K562 (cell line): ENCODE data around the gene IFNK. TPM values are rescaled to one million over a fixed set of nuclear protein-coding genes. Genes with fewer than 3 reads are reported as not detected.

ENCODE experiments used
- ATAC-seq: fragments of 200-7000 bp; cut with Tn5 transposase; 3 replicates; pipeline ENCODE4 v1.9.1; 2020; ENCODE audit warnings: moderate library complexity
- BruUV-seq: library from RNA; stranded (reverse); fragments of 400-500 nt; replicated peaks from 2 replicates; lab custom pipeline; 2021; lab: Mats Ljungman, UMichigan
- CTCF ChIA-PET: fragments of 300-600 bp; formaldehyde crosslinking; extraction: SDS; loops from one replicate; lab custom pipeline; 2021; ENCODE audit warnings: low intra/inter-chr PET ratio; lab: Yijun Ruan, JAX
- POLR2A ChIA-PET: fragments of 300-600, 350-650 bp; sonication (Branson Sonifier 250); formaldehyde crosslinking; extraction: SDS; loops from one replicate; lab custom pipeline; 2021; ENCODE audit warnings: antibody characterized with exemption, inconsistent platforms; lab: Yijun Ruan, JAX
- DNase-seq, 4 experiments: peaks; one replicate each; pipeline versions ENCODE4 v3.0.0 to v3.0.0-alpha.2; 2011 to 2018; ENCODE audit warnings: low spot score in 3 of 4, mixed read lengths in 3 of 4; ENCODE audit errors: extremely low read depth in 1 of 4
- FAIRE-seq: peaks from 2 replicates; lab custom pipeline; 2011; peaks lifted over from hg19 to GRCh38; lab: Jason Lieb, UNC
- H2AFZ ChIP-seq: 2 replicates; pipeline ENCODE4 v1.6.0; 2011; ENCODE audit warnings: low read depth, low read length, control low read depth, inconsistent platforms
- H3K27ac ChIP-seq: fragments of 200-600 bp; 3 replicates; pipeline ENCODE4 v1.8.0; 2011; ENCODE audit warnings: low read depth, mild to moderate bottlenecking, control low read depth, inconsistent platforms, low read length, moderate library complexity, mixed read lengths; ENCODE audit errors: extremely low read depth
- H3K27me3 ChIP-seq, 2 experiments: fragments of 300-600 bp in 1 of 2; 2 replicates in 1 of 2; 3 replicates in 1 of 2; pipeline versions ENCODE4 v1.6.0 to v1.8.0; 2011; ENCODE audit warnings: inconsistent platforms in 2 of 2, low read length in 2 of 2, mild to moderate bottlenecking in 1 of 2, mixed read lengths in 1 of 2, moderate library complexity in 1 of 2; ENCODE audit not compliant: control insufficient read depth in 2 of 2, insufficient read depth in 2 of 2
- H3K36me3 ChIP-seq: fragments of 300-600 bp; 3 replicates; pipeline ENCODE4 v1.8.0; 2011; ENCODE audit warnings: mild to moderate bottlenecking, low read length, inconsistent platforms; ENCODE audit not compliant: control insufficient read depth, insufficient read depth
- H3K4me1 ChIP-seq, 2 experiments: fragments of 200-600 bp in 1 of 2; replicated peaks in 1 of 2; 2 replicates in 1 of 2; 3 replicates in 1 of 2; pipeline versions ENCODE4 v1.5.1 to v1.8.0; 2011; ENCODE audit warnings: inconsistent platforms in 2 of 2, low read length in 2 of 2, mild to moderate bottlenecking in 1 of 2, mixed read lengths in 1 of 2, moderate library complexity in 1 of 2; ENCODE audit not compliant: control insufficient read depth in 2 of 2, insufficient read depth in 2 of 2
- H3K4me2 ChIP-seq: 2 replicates; pipeline ENCODE4 v1.6.1; 2011; ENCODE audit warnings: low read length, control low read depth, inconsistent platforms, mixed read lengths; ENCODE audit not compliant: insufficient read depth
- H3K4me3 ChIP-seq: fragments of 200-600 bp; sonication (generic), shearing (Covaris generic); 2 replicates; pipeline ENCODE4 v1.5.1; 2016; ENCODE audit warnings: control low read depth, inconsistent platforms
- H3K79me2 ChIP-seq: fragments of 200-600 bp; 3 replicates; pipeline ENCODE4 v1.8.0; 2011; ENCODE audit warnings: low read length, inconsistent platforms; ENCODE audit not compliant: control insufficient read depth, insufficient read depth
- H3K9ac ChIP-seq, 2 experiments: 2 replicates each; pipeline versions ENCODE4 v1.6.0 to v1.6.1; 2011; ENCODE audit warnings: low read depth in 2 of 2, low read length in 2 of 2, control low read depth in 1 of 2, inconsistent platforms in 1 of 2, mild to moderate bottlenecking in 1 of 2, mixed read lengths in 1 of 2; ENCODE audit not compliant: insufficient read depth in 1 of 2
- H3K9me1 ChIP-seq: one replicate; pipeline ENCODE4 v1.6.0; 2011; ENCODE audit warnings: inconsistent platforms, mild to moderate bottlenecking, low read length, moderate library complexity; ENCODE audit not compliant: control insufficient read depth, insufficient read depth
- H3K9me3 ChIP-seq: replicated peaks from 2 replicates; pipeline ENCODE4 v1.5.1; 2011; ENCODE audit warnings: low read depth, low read length, inconsistent platforms; ENCODE audit not compliant: control insufficient read depth, insufficient read depth
- H4K20me1 ChIP-seq: replicated peaks from 2 replicates; pipeline ENCODE4 v1.6.1; 2011; ENCODE audit warnings: low read length, inconsistent platforms, mixed read lengths; ENCODE audit not compliant: control insufficient read depth, insufficient read depth
- BCL6 ChIP-seq: fragments of 250-450 bp; sonication (Bioruptor Pico); IDR thresholded peaks from 2 replicates; pipeline ENCODE4 v1.4.0; 2020
- BRF2 ChIP-seq: IDR thresholded peaks from 3 replicates; pipeline ENCODE4 v1.6.1; 2011; ENCODE audit warnings: borderline replicate concordance, mild to moderate bottlenecking; ENCODE audit not compliant: insufficient read length, insufficient read depth
- COPS2 ChIP-seq: fragments of 450-650 bp; conservative IDR thresholded peaks from 2 replicates; pipeline ENCODE4 v1.6.1; 2016; ENCODE audit warnings: mild to moderate bottlenecking, moderate library complexity
- E2F4 ChIP-seq: sonication (generic); formaldehyde crosslinking; IDR thresholded peaks from 2 replicates; pipeline ENCODE4 v1.8.0; 2022; ENCODE audit warnings: mild to moderate bottlenecking, low read depth, missing genetic modification reagents
- ELF4 ChIP-seq: fragments of 450-650 bp; formaldehyde crosslinking; IDR thresholded peaks from 2 replicates; pipeline ENCODE4 v1.4.0; 2022; ENCODE audit warnings: missing genetic modification characterization
- NRF1 ChIP-seq, 2 experiments: fragments of 450-650 bp; IDR thresholded peaks in 1 of 2; conservative IDR thresholded peaks in 1 of 2; 2 replicates each; pipeline ENCODE4 v1.6.1; 2014; ENCODE audit warnings: mild to moderate bottlenecking in 2 of 2
- PHF8 ChIP-seq: fragments of 200-600 bp; sonication (generic); IDR thresholded peaks from 2 replicates; pipeline ENCODE4 v1.6.1; 2012; ENCODE audit warnings: mixed run types, mild to moderate bottlenecking, inconsistent platforms, low read length, moderate library complexity, borderline replicate concordance
- SIRT6 ChIP-seq: IDR thresholded peaks from one replicate; pipeline ENCODE4 v1.6.1; 2012; ENCODE audit warnings: low read depth, mild to moderate bottlenecking, control low read depth, inconsistent platforms, low read length, moderate library complexity
- TFAM ChIP-seq: fragments of 250-450 bp; sonication (Bioruptor Pico); conservative IDR thresholded peaks from 2 replicates; pipeline ENCODE4 v1.5.0; 2021; ENCODE audit warnings: mild to moderate bottlenecking, moderate library complexity
- ZBTB5 ChIP-seq: fragments of 450-650 bp; IDR thresholded peaks from 2 replicates; pipeline ENCODE4 v1.6.1; 2017; ENCODE audit warnings: antibody characterized with exemption
- ZFX ChIP-seq: sonication (generic); formaldehyde crosslinking; IDR thresholded peaks from 2 replicates; pipeline ENCODE4 v1.8.0; 2022; ENCODE audit warnings: mild to moderate bottlenecking, missing genetic modification reagents, moderate library complexity
- ZNF197 ChIP-seq: fragments of 200-800 bp; sonication (Bioruptor generic); IDR thresholded peaks from 2 replicates; pipeline ENCODE4 v1.6.1; 2016; ENCODE audit warnings: low read depth, missing genetic modification characterization, missing compliant biosample characterization
- ZNF277 ChIP-seq: fragments of 250-450 bp; sonication (Bioruptor Pico); IDR thresholded peaks from 2 replicates; pipeline ENCODE4 v1.8.0; 2022; ENCODE audit warnings: inconsistent platforms, mild to moderate bottlenecking, moderate library complexity, borderline replicate concordance
- ZNF347 ChIP-seq: fragments of 450-650 bp; formaldehyde crosslinking; IDR thresholded peaks from 2 replicates; pipeline ENCODE4 v1.4.0; 2020; ENCODE audit warnings: low read depth, mild to moderate bottlenecking, moderate library complexity
- ZNF41 ChIP-seq: fragments of 250-450 bp; sonication (Bioruptor Pico); conservative IDR thresholded peaks from 2 replicates; pipeline ENCODE4 v1.4.0; 2020; ENCODE audit warnings: mild to moderate bottlenecking
- WGBS: fragments of 100-300 bp; shearing (Covaris generic); methylation state at CpG from one replicate; pipeline ENCODE4 v1.1.6; 2016; ENCODE audit warnings: low coverage, mixed read lengths; ENCODE audit not compliant: insufficient coverage; ENCODE audit errors: missing lambda C conversion rate; 5-methylcytosine and 5-hydroxymethylcytosine counted together
- in situ Hi-C: fragments of 300-500 bp; cut with MboI; formaldehyde crosslinking; loops from 4 replicates; pipeline ENCODE4 v1.15.0; 2018; ENCODE audit warnings: inconsistent platforms, mixed read lengths
- intact Hi-C: fragments of 100-400 bp; cut with micrococcal nuclease; formaldehyde crosslinking; loops from 2 replicates; pipeline ENCODE4 v1.14.2; 2022
- polyA plus RNA-seq, 8 experiments: library from polyadenylated mRNA; depleted of rRNA in 4 of 8; stranded (reverse) in 5 of 8; unstranded in 3 of 8; fragments of >200 nt; fragmentation: Nextera tagmentation in 2 of 8; fragmentation: Illumina TruSeq in 1 of 8; extraction: Ambion mirVana in 2 of 8; extraction: Trizol in 1 of 8; gene quantifications; 2 replicates each; pipeline versions ENCODE4 v1.2.1 to v1.2.3, GENCODE V29; 2011 to 2014; ENCODE audit warnings: inconsistent platforms in 1 of 8, missing spikeins in 1 of 8
- total RNA-seq, 7 experiments: library from RNA; depleted of rRNA in 6 of 7; stranded (reverse); fragments of >200 nt in 6 of 7; fragmentation: Illumina TruSeq in 2 of 7; extraction: Trizol in 2 of 7; gene quantifications; 2 replicates each; pipeline versions ENCODE4 v1.2.1 to v1.2.3, GENCODE V29; 2011 to 2021; ENCODE audit warnings: low replicate concordance in 1 of 7

IFNK gene
- total and polyA plus RNA-seq, 9 of the 15 experiments (the other 6 are each of a cell fraction or from before 2014, with no cell fraction given), result 0.11 TPM; not detected in 8

- TF ChIP-seq PHF8 (no peak), ZNF277 (no peak), ZNF41 (CRISPR knock-in tag) (no peak)
- TF ChIP-seq, all 486 proteins: peak for 0
Observed at GRCh38 chr9:27487927-27488326, 36.2 kb upstream of the IFNK start (continued).

GRCh38 chr9:27489087-27489876 is 34.8 kb upstream of the IFNK start:
- no peak for FAIRE-seq
- TF ChIP-seq ZNF347 (CRISPR knock-in tag) (no peak), NRF1 (conservative IDR thresholded peaks at IDR 0.05 in 1 of 2, IDR thresholded peaks at IDR 0.05 in 1 of 2) (no peak), ELF4 (no peak), ZFX (CRISPR knock-in tag) (no peak), BRF2 (no peak), ZNF197 (CRISPR knock-in tag) (no peak), SIRT6 (no peak), E2F4 (CRISPR knock-in tag) (no peak), BCL6 (CRISPR knock-in tag) (no peak), COPS2 (no peak), TFAM (no peak), ZBTB5 (no peak)
- POLR2A ChIA-PET, result no interaction called here
- H3K36me3 ChIP-seq, result 0 out of 3 replicates have a peak, but pooled peaks cover 4% of the 10 kb centered on the region
- no TSS peak for BruUV-seq
- no peak for DNase-seq
- H3K4me3 ChIP-seq, result no peak overlapping the region
- in situ Hi-C loops, result no loop called here
- H3K9me3 ChIP-seq, result no peaks in the 10 kb centered on the region
- no peak overlapping the region for H2AFZ ChIP-seq
- H3K4me1 ChIP-seq, result no peaks in the 10 kb centered on the region; a peak in 1 of 5 replicates
- intact Hi-C loops, result no loop called here
- ATAC-seq, result no peak
- H3K27me3 ChIP-seq, result no peaks in the 10 kb centered on the region
- no peak overlapping the region for H3K4me2 ChIP-seq
- no CpG with 5 or more reads among the region's 5 CpGs for WGBS
- H3K9me1 ChIP-seq, result no peaks in the 10 kb centered on the region
- no peak overlapping the region for H3K9ac ChIP-seq
- CTCF ChIA-PET, result no interaction called here
- no peaks in the 10 kb centered on the region for H4K20me1 ChIP-seq
- no peak overlapping the region for H3K27ac ChIP-seq
- H3K79me2 ChIP-seq, result peaks cover 50% of the 10 kb centered on the region
